Stimulated activated CD4-positive, alpha-beta T cell treated with anti-CD3 and anti-CD28 coated beads, TNF-alpha, amount 100 ng/mL, for 48 hours (primary cell): ENCODE results near the gene HDAC7.
A peak's percentile ranks its signal among the peaks of the same experiment; 100 is the strongest.
"Not testable (repeated sequence)": the region's sequence is repeated elsewhere in the genome, so short reads cannot be mapped to it uniquely, and the experiment has no call there.

Experiments used
- DNase-seq, 3 donors: peaks; one replicate each; pipeline ENCODE4 v3.0.0-alpha.2; 2020; ENCODE audit warnings: low read depth in 3 of 3

HDAC7 gene

DNA sequence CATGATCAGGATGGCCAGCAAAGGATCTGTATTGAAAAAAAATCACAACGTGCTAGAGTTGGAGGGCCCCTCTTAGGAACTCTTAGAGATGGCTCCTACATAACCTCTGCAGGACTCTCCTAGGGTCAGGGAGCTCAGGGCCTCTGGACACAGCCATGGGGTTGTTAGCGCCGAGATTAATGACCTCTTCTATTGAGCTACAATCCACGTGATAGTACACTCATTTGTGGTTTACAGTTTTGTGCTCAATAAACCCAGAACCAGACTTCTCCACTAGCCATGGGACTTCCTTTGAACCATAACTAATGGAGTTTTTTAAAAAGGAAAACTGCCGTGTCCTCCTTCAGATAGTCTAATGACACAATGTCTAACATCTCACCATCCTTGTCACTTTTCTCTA is 29.6 kb upstream of the HDAC7 start:
- no peak for DNase-seq

DNA sequence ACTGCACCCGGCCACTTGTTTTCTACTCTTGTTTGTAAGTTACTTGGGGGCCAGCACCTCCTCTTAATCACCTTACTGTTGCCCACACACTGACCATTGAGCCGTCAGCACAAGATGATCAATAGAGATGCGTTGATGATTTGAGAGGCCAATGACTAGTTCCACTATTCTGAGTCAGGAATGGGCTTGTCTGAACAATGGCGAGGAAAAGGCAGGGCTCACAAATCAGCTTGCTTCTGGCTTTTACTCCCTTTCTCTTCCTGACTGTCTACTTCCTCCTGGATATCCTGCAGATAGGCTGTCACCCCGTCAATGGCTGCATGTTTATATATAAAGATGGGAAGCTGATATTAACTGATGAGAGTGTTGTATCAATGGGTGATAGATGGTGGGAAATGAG is 29.1 kb upstream of the HDAC7 start:
- DNase-seq: no peak

GRCh38 chr12:47846294-47846996 is 26.7 kb upstream of the HDAC7 start:
- DNase-seq: no peak

DNA sequence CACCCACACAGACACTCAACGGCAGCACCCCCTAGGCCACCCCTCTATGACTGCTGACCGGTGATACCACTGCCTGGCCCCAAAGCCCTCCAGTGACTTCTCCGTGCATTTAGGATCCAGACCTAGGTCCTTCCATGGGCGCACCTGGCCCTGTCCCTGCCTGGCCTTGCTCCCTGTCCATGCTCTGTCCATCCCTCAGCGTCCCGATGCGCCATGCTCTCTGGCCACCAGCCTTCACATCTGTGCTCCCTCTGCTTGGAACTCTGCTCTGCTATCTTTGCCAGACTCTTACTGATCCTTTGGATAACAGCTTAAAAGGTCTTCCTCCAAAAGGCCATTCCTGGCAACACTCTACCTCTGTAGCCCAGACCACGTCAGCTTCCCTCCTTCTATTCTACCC is 25.4 kb upstream of the HDAC7 start:
- DNase-seq: no peak

DNA sequence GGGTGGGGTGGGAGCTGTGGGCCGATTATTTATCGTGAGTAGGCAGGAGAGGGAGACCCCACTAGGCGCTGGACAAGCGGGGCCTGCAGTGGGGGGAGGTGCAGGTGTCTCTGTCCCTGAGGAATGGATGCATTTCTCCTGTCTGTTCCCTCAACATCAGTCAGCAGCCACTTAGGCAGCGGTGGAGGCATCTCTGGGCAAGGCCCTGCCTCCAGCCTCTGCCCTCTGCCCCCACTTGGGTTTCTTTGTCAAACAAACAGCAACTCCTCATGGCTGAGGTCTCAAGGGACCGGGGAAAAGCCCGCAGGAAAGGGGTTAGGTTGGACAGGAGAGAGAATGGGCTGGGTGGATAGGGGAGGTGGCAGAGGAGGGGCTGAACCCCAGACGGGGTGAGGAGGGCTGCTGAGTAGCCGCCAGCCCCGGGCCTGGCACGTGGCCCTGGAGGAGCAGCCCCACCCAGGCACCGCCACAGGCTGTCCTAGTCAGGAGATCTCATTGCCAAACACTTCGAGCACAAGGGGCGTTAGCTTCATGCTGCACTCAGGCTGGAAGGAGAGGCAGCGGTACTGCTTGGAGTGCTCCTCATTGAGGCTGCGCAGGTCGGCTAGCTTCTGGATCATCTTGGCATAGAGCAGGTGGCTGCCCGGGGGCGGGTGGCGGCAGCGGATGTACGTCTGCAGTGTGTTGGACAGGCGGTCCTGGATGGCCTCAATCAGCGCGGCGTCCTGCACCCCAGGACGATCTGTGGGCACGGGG is 24.7 kb upstream of the HDAC7 start:
- DNase-seq: no peak

DNA sequence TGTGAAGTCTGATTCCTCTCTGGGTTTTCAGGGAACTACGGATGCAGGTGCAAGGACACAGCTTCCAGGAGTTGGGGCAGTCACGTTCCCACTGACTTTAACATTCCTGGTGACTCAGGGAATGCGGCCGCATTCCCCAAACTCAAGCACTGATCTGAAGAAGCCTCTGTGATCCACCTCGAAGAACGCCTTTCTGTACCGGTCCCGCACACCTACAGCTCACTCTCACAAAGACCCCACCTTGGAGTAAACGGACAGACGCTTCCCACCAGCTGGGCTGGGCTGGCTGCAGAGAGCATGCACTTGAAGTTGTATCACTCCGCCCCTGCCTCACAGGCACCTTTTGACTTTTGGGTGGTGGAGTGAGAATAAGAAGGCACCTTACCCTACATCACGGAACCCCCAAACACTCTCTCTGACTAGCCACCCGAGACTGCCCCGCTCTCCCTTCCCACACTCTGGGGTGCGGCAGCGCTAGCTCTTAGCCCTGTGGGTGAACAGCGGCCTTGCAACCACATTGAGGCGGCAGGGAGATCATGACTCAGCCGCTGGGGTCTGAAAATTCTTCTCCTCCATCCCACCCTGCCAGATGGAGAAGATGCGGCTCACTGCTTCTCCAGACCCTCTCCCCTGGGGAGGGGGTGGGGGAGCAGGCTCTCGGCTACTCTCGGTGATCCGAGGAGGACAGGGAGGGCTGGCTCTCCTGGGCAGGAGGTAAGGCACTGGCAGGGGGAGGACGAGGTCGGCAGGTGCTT is 23.7 kb upstream of the HDAC7 start:
- DNase-seq: no peak

- DNase-seq: not testable (repeated sequence)
These were observed 22.8 kb upstream of the HDAC7 start for GRCh38 chr12:47842543-47842942.

DNA sequence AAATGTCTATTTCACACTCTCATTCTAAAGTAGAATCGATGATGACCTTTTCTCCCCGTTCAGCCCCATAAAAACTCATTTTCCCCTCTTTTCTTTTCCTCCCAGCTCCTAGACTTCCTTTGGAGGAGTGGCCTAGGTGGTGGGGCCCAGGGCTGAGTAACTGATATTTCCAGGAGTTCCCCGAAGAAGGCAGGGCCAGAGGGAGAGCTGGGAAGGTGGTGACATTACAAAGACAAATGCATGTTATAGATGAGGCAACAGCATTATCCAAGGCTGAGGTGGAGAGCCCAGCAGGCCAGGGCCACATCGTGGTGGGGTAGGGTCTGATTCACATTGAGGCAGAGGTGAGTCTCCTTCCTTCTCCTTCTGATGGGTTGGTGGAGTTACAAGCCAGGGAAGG is 22.2 kb upstream of the HDAC7 start:
- no peak for DNase-seq

DNA sequence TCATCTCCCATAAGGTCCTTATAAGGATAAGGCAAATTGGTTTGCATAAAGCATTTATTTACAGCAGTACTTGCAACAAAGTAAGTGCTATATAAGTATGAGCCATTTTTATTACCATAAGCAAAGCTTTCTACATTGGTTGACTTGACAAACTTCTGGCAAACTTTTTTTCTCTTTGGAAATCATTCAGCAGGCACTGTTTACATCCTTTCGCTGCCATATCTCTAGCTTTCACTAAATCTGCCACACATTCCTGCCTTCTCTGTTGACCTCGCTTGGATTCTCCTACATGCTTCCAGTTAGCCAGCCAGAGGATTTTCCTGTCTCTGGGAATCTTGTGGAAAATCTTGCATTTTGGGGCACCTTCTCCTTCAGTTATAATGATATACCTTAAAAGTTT is 21.8 kb upstream of the HDAC7 start:
- no peak for DNase-seq

DNA sequence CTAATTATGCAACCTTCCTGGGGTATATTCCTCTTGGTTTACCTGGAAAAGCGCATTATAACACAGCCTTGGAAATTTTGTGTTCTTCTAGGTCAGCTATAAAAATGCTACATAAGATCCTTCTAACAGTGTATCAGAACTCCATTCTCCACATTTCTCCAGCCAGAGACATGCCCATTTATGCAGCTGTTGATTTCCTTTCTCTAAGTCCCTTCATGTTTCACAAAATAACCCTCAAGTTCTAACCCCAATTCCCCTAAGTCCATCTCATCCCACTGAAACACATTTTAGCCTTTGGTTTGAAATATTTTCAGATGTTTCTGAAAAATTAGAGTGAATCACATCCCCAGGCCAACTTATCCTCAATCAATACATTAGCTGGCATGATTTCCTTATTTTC is 20.9 kb upstream of the HDAC7 start:
- DNase-seq: no peak

- no peak for DNase-seq
These were observed 19.6 kb upstream of the HDAC7 start for GRCh38 chr12:47839214-47839876.

DNA sequence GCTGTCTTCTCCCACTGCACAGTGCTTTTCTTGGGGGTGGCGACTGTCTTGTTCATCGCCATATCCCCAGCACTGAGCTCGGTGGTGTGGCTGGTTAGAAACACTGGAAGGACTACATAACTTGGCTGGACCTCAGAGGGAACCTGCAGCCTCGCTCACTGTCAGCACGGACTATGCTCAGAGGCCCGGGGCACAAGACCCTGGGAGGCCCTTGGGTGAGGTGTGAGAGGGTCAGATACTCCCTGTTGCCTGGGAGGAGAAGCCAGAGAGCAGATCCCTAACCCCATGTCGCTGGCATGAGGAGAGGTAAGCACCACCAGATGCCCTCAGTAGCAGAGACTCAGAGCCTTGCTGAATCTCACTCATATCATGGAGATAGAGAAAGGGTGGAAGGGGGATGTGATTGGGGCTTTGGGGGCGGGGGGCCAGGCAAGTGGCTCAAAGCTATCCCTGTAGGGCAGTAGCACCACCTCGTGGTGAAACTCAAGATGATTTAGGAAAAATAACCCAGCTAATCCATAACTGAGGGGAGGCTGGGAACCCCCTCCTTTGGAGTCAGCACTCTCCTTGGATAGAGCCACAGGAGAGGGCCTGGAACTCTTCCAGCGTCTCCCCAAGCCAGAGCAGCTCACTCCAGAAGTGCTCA is 18.7 kb upstream of the HDAC7 start:
- no peak for DNase-seq

- no peak for DNase-seq
These were observed 17.8 kb upstream of the HDAC7 start for GRCh38 chr12:47837190-47838171.

DNA sequence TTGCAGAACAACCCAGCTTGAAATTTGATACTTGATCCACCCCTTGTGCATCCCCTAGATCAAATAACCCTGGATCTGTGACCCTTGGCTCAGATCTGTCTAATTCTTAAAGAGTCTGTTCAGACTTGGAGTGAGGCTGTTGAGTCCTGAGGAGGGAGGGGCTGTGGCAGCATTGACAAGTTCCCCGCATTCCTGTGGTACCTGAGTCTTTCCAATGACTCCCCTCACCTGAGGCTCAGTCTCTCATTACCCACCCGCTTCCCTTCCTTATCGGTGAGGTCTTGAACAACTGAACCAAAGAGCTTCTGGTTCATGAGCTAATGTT is 16.1 kb upstream of the HDAC7 start:
- DNase-seq: no peak

DNA sequence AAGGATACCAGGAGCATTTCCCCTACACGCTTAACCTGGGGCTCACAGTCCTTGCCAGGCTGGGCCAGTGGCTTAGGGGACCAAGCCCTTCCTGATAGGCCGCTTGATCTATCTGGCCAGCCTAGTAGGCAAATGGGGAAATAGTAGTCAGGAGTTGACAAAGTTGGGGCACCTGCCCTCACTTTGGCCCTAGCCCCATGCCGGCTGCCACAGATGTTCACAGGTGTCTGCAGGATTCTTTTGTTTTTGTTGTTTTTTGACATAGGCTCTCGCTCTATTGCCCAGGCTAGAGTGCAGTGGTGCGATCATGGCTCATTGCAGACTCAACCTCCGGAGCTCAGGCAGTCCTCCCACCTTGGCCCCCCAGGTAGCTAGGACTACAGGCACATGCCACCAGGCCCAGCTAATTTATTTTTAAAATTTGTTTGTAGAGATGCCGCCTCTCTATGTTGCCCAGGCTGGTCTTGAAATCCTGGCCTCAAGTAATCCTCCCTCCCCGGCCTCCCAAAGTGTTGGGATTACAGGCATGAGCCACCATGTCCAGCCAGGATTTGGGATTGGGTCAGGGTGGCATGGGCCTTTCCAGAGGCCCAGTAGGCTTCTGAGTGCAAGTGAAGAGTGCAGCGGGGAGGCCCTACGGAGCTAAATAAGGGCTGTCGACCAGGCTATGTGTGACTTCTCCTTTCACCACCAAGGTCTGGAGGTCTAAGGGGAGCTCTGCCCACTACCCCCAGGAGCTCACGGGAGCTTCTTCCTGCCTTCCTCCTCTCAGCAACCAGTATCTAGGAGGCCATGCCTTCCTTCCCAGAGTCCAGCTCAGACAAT is 15.5 kb upstream of the HDAC7 start:
- DNase-seq: no peak

- no peak for DNase-seq
These were observed 14.6 kb upstream of the HDAC7 start for GRCh38 chr12:47834199-47834903.

GRCh38 chr12:47833591-47834012 is 13.9 kb upstream of the HDAC7 start:
- no peak for DNase-seq

DNA sequence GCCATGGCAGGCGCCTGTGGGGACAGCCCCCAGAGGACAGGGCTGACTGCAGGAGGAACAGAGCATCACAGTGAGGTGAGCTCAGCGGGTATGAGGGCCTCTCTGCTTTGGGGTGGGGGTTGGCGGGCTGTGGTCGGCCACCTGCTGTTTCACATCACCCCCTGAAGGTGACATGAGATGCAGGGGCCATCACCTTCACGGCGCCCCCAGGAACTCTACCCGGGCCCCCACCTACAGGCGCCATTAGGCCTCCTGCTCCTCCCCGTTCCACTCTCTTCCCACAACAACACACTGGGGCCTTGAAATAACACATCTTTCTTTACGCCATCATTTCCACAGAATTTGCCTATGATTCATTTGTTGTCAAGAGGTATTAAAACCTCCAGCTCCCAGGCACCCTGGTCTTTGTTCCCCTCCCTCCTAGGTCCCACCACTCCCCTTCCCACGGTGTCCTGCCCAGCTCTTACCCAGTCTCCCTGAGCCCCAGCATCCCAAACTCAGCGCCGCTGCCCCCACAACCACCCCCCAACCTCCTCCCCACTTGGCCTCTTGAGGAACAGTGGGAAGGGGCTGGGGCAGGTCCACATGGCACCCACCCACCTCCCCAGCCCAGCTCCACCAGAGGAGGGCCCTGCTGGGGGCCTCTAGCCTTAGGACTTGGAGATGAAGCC is 12.7 kb upstream of the HDAC7 start:
- peak in 2 of 3 donors; percentile 77 to 82 for DNase-seq

- DNase-seq: no peak
These were observed 9.9 kb upstream of the HDAC7 start for GRCh38 chr12:47829584-47829983.
